ENCODE measurements around the gene GNAI2.

GRCh38 chr3:50271314-50271936 lies 35.4 kb downstream of the GNAI2 start:
- no peak for TF ChIP-seq TAF1 (IDR thresholded peaks at IDR 0.05; ENCODE audit: borderline replicate concordance, insufficient read depth, low read length)
- TF ChIP-seq POLR2AphosphoS5 (IDR thresholded peaks at IDR 0.05; ENCODE audit: low read depth, low read length), result no peak

All from PFSK-1 (cell line).